Neural cell (in vitro differentiated cells): ENCODE results near the gene PLK3. TPM values are rescaled to one million over a fixed set of nuclear protein-coding genes. Genes with fewer than 3 reads are reported as not detected.
"Not testable (repeated sequence)": the region's sequence is repeated elsewhere in the genome, so short reads cannot be mapped to it uniquely, and the experiment has no call there.

Experiments used
- H2AFZ ChIP-seq: fragments of 200-600, 300-800 bp; sonication (generic), shearing (Covaris generic); 2 replicates; pipeline ENCODE4 v1.6.0; 2014; ENCODE audit warnings: low read depth, mild to moderate bottlenecking, antibody characterized with exemption, low read length, moderate library complexity
- H3F3A ChIP-seq: fragments of 200-600 bp; shearing (Covaris generic); 2 replicates; pipeline ENCODE4 v1.6.1; 2016; ENCODE audit warnings: mild to moderate bottlenecking, moderate library complexity, mixed read lengths, antibody characterized with exemption, low read length; ENCODE audit not compliant: insufficient read depth, poor library complexity, severe bottlenecking
- H3K27ac ChIP-seq: fragments of 200-600, 300-800 bp; sonication (generic), shearing (Covaris generic); 2 replicates; pipeline ENCODE4 v1.5.1; 2014; ENCODE audit warnings: mild to moderate bottlenecking, low read length, moderate library complexity
- H3K27me3 ChIP-seq: fragments of 300-800, 200-600 bp; sonication (generic), shearing (Covaris generic); 2 replicates; pipeline ENCODE4 v1.6.0; 2014; ENCODE audit warnings: mild to moderate bottlenecking, low read depth, low read length, moderate library complexity; ENCODE audit not compliant: insufficient read depth
- H3K36me3 ChIP-seq: fragments of 300-800, 200-600 bp; sonication (generic), shearing (Covaris generic); 2 replicates; pipeline ENCODE4 v1.5.1; 2014; ENCODE audit warnings: mild to moderate bottlenecking, antibody characterized with exemption, low read length, moderate library complexity; ENCODE audit not compliant: insufficient read depth
- H3K4me2 ChIP-seq: fragments of 300-800, 200-600 bp; sonication (generic), shearing (Covaris generic); 2 replicates; pipeline ENCODE4 v1.6.0; 2014; ENCODE audit warnings: mild to moderate bottlenecking, low read length
- H3K4me3 ChIP-seq: fragments of 300-800, 200-600 bp; sonication (generic), shearing (Covaris generic); 2 replicates; pipeline ENCODE4 v1.5.1; 2014; ENCODE audit warnings: mild to moderate bottlenecking, low read length, moderate library complexity
- H3K79me2 ChIP-seq: fragments of 200-600 bp; shearing (Covaris generic); replicated peaks from 2 replicates; pipeline ENCODE4 v1.6.0; 2014; ENCODE audit warnings: mild to moderate bottlenecking, low read length, moderate library complexity; ENCODE audit not compliant: insufficient read depth
- H3K9ac ChIP-seq: fragments of 300-800, 200-600 bp; sonication (generic), shearing (Covaris generic); 2 replicates; pipeline ENCODE4 v1.6.1; 2016; ENCODE audit warnings: mild to moderate bottlenecking, low read length, mixed read lengths
- H3K9me2 ChIP-seq: fragments of 200-600 bp; shearing (Covaris generic); 2 replicates; pipeline ENCODE4 v1.6.1; 2016; ENCODE audit warnings: mild to moderate bottlenecking, low read length, mixed read lengths; ENCODE audit not compliant: insufficient read depth
- H3K9me3 ChIP-seq: fragments of 200-600, 300-800 bp; sonication (generic), shearing (Covaris generic); 2 replicates; pipeline ENCODE4 v1.6.1; 2016; ENCODE audit warnings: mild to moderate bottlenecking, mixed run types, low read length, moderate library complexity, mixed read lengths
- H4K20me1 ChIP-seq: fragments of 200-600 bp; shearing (Covaris generic); 2 replicates; pipeline ENCODE4 v1.6.1; 2016; ENCODE audit warnings: mild to moderate bottlenecking, mixed run types; ENCODE audit not compliant: insufficient read depth
- EP300 ChIP-seq: fragments of 450-650 bp; conservative IDR thresholded peaks from 2 replicates; pipeline ENCODE4 v1.6.1; 2014; ENCODE audit warnings: antibody characterized with exemption, mild to moderate bottlenecking, moderate library complexity; ENCODE audit not compliant: poor library complexity, severe bottlenecking
- EZH2 ChIP-seq: fragments of 200-600, 300-800 bp; shearing (Covaris generic), sonication (generic); IDR thresholded peaks from 2 replicates; pipeline ENCODE4 v1.6.1; 2014; ENCODE audit warnings: antibody characterized with exemption, low read length, borderline replicate concordance, mild to moderate bottlenecking; ENCODE audit not compliant: insufficient read depth, poor library complexity, severe bottlenecking
- MXI1 ChIP-seq: fragments of 450-650 bp; conservative IDR thresholded peaks from 2 replicates; pipeline ENCODE4 v1.6.1; 2014; ENCODE audit warnings: antibody characterized with exemption, mild to moderate bottlenecking; ENCODE audit not compliant: poor library complexity, severe bottlenecking
- POLR2AphosphoS5 ChIP-seq: IDR thresholded peaks from 2 replicates; pipeline ENCODE4 v1.6.1; 2012
- RAD21 ChIP-seq: fragments of 450-650 bp; conservative IDR thresholded peaks from 2 replicates; pipeline ENCODE4 v1.6.1; 2014; ENCODE audit warnings: antibody characterized with exemption, mild to moderate bottlenecking, moderate library complexity
- SMC3 ChIP-seq: fragments of 450-650 bp; conservative IDR thresholded peaks from 2 replicates; pipeline ENCODE4 v1.6.1; 2014; ENCODE audit warnings: antibody characterized with exemption, mild to moderate bottlenecking, moderate library complexity; ENCODE audit not compliant: poor library complexity
- TAF1 ChIP-seq: IDR thresholded peaks from 2 replicates; pipeline ENCODE4 v1.6.1; 2012; ENCODE audit warnings: low read depth
- polyA plus RNA-seq: library from polyadenylated mRNA; depleted of rRNA; stranded (reverse); fragments of >200 nt; gene quantifications from 2 replicates; pipeline ENCODE4 v1.2.3, GENCODE V29; 2014
- TF ChIP-seq, protein P1 (sequence below): IDR thresholded peaks from 2 replicates; pipeline ENCODE4 v1.6.1; 2012; ENCODE audit warnings: borderline replicate concordance
- TF ChIP-seq, protein P2 (sequence below): fragments of 450-650 bp; IDR thresholded peaks from 2 replicates; pipeline ENCODE4 v1.5.1; 2014; ENCODE audit warnings: antibody characterized with exemption, mild to moderate bottlenecking, moderate library complexity; ENCODE audit not compliant: poor library complexity, severe bottlenecking

The PLK3 gene
- polyA plus RNA-seq, 1 donor from 2014 or later = 8.3 TPM

DNA sequence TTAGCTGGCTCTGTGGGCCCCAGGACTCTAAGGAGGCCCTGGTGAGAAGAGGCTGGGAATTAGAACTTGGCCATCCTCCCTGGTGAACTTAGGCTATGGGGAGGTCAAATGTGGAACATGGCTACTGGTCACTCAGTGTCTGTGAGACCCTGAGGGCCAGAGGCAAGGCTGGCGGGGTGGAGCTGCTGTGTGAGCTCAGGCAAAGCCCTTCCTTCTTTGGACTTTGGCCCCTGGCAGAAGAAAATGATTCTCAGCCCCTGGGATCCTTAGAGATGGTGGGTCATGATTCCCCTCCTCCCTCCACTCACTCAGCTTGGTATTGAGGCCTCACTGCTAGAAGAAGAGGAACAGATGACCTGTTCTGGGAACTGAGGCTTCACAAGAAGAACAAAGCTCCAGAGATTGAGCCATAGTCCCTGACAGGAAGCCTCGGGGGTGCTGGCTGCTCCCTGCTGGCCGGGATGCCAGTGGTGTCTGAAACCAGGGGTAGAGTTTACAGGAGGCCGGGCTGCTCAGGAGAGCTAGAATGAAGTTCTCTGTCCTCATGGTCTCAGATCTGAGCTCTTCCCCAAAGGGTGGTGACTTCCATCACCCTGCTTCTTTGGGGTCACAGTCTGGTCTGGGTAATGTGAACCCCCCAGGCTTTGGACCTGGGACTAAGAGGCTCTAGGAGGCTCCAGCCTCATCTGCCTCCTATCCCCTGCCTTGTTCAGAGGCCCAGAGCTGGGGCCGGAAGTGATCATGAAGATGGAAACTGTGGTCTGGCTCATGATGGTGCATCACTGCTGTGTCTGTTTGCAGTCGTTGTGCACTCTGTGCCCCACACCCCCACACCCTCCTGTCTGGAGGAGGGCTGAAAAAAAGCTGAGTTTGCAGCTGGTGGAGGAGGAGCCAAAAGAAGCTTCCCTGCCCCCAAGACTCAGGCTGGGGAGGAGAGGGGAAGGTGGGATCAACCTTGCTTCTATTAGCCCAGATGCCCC, 9.1 kb downstream of the PLK3 start:
- H4K20me1 ChIP-seq = no peaks in the 10 kb centered on the region
- H3K36me3 ChIP-seq = no peaks in the 10 kb centered on the region
- no peak overlapping the region for H2AFZ ChIP-seq
- H3K79me2 ChIP-seq = no peaks in the 10 kb centered on the region
- H3K9ac ChIP-seq = no peak overlapping the region
- H3K4me3 ChIP-seq = no peak overlapping the region
- no peaks in the 10 kb centered on the region for H3K9me3 ChIP-seq
- H3K4me2 ChIP-seq = no peak overlapping the region
- H3F3A ChIP-seq = no peaks in the 10 kb centered on the region
- H3K27ac ChIP-seq = no peak overlapping the region
- no peak for TF ChIP-seq MXI1
- TF ChIP-seq EP300 = no peak
- TF ChIP-seq POLR2AphosphoS5 = no peak
- TF ChIP-seq, protein P1, sequence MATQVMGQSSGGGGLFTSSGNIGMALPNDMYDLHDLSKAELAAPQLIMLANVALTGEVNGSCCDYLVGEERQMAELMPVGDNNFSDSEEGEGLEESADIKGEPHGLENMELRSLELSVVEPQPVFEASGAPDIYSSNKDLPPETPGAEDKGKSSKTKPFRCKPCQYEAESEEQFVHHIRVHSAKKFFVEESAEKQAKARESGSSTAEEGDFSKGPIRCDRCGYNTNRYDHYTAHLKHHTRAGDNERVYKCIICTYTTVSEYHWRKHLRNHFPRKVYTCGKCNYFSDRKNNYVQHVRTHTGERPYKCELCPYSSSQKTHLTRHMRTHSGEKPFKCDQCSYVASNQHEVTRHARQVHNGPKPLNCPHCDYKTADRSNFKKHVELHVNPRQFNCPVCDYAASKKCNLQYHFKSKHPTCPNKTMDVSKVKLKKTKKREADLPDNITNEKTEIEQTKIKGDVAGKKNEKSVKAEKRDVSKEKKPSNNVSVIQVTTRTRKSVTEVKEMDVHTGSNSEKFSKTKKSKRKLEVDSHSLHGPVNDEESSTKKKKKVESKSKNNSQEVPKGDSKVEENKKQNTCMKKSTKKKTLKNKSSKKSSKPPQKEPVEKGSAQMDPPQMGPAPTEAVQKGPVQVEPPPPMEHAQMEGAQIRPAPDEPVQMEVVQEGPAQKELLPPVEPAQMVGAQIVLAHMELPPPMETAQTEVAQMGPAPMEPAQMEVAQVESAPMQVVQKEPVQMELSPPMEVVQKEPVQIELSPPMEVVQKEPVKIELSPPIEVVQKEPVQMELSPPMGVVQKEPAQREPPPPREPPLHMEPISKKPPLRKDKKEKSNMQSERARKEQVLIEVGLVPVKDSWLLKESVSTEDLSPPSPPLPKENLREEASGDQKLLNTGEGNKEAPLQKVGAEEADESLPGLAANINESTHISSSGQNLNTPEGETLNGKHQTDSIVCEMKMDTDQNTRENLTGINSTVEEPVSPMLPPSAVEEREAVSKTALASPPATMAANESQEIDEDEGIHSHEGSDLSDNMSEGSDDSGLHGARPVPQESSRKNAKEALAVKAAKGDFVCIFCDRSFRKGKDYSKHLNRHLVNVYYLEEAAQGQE = no peak
- TF ChIP-seq EZH2 = no peak
- TF ChIP-seq TAF1 = no peak
- TF ChIP-seq, protein P2, sequence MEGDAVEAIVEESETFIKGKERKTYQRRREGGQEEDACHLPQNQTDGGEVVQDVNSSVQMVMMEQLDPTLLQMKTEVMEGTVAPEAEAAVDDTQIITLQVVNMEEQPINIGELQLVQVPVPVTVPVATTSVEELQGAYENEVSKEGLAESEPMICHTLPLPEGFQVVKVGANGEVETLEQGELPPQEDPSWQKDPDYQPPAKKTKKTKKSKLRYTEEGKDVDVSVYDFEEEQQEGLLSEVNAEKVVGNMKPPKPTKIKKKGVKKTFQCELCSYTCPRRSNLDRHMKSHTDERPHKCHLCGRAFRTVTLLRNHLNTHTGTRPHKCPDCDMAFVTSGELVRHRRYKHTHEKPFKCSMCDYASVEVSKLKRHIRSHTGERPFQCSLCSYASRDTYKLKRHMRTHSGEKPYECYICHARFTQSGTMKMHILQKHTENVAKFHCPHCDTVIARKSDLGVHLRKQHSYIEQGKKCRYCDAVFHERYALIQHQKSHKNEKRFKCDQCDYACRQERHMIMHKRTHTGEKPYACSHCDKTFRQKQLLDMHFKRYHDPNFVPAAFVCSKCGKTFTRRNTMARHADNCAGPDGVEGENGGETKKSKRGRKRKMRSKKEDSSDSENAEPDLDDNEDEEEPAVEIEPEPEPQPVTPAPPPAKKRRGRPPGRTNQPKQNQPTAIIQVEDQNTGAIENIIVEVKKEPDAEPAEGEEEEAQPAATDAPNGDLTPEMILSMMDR = no peak
- no peak for TF ChIP-seq SMC3
- no peak for TF ChIP-seq RAD21
- no peaks in the 10 kb centered on the region for H3K9me2 ChIP-seq
- no peaks in the 10 kb centered on the region for H3K27me3 ChIP-seq

DNA sequence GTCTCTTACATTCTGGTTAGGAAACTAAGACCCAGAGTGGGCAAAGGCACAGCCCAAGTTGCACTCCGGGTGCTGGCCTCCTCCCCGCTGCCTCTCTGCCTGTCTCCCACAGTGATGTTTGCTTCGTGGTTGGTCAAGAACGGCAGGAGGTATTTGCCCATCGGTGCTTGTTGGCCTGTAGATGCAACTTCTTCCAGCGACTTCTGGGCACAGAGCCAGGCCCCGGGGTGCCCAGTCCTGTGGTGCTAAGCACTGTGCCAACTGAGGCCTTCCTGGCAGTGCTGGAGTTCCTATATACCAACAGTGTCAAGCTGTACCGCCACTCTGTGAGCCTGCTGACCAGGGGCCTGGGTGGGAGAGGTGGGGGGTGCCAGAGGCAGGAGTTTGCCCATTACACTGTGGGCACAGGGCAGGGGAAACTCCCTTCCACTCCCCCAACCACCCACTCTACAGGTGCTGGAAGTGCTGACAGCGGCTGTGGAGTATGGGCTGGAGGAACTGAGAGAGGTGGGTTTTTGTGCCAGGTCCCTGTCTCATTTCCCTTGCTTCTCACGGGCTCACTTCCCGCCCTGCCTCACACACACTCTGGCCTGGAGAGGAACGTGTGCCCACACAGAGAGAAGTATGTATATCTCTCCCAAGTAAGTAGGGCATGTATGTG, 10.1 kb downstream of the PLK3 start:
- no peak overlapping the region for H2AFZ ChIP-seq
- no peaks in the 10 kb centered on the region for H3K79me2 ChIP-seq
- no peaks in the 10 kb centered on the region for H3F3A ChIP-seq
- no peak overlapping the region for H3K27ac ChIP-seq
- no peaks in the 10 kb centered on the region for H4K20me1 ChIP-seq
- H3K9me3 ChIP-seq = no peaks in the 10 kb centered on the region
- no peaks in the 10 kb centered on the region for H3K36me3 ChIP-seq
- H3K9me2 ChIP-seq = no peaks in the 10 kb centered on the region
- no peak overlapping the region for H3K4me2 ChIP-seq
- TF ChIP-seq RAD21 = no peak
- no peak for TF ChIP-seq EP300
- no peak for TF ChIP-seq TAF1
- TF ChIP-seq, protein P2 = no peak
- no peak for TF ChIP-seq SMC3
- no peak for TF ChIP-seq POLR2AphosphoS5
- TF ChIP-seq MXI1 = no peak
- no peak for TF ChIP-seq EZH2
- TF ChIP-seq, protein P1 = no peak
- H3K9ac ChIP-seq = no peak overlapping the region
- no peaks in the 10 kb centered on the region for H3K27me3 ChIP-seq
- no peak overlapping the region for H3K4me3 ChIP-seq

DNA sequence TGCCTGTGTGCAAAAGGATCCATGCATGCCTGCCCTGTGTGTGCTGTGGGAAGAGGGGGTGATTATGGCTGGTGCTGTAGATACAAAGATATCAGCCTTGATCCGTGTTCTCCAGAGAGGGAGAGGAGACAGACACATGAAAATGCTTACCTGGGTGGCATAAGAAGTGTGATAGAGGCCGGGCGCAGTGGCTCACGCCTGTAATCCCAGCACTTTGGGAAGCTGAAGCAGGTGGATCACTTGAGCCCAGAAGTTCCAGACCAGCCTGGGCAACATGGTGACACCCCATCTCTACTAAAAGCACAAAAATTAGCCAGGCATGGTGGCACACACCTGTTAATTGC, 10.6 kb downstream of the PLK3 start:
- not testable (repeated sequence) for H3K9ac ChIP-seq, H3K27me3 ChIP-seq, H3K79me2 ChIP-seq, H3K36me3 ChIP-seq, H3K27ac ChIP-seq, H2AFZ ChIP-seq, H3K4me3 ChIP-seq, H4K20me1 ChIP-seq, H3K4me2 ChIP-seq, H3K9me2 ChIP-seq, H3K9me3 ChIP-seq, H3F3A ChIP-seq
